Measurements from ENCODE around the gene C16orf89. TPM values are rescaled to one million over a fixed set of nuclear protein-coding genes. Genes with fewer than 3 reads are reported as not detected.

C16orf89 gene
- total RNA-seq, 1 donor from 2014 or later, result not detected

- Histone ChIP-seq H2AFZ (ENCODE audit: low read depth, low read length) (no peak overlapping the region), H3K9ac (ENCODE audit: low read length) (no peak overlapping the region), H3K27ac (ENCODE audit: low read depth, low read length) (no peak overlapping the region), H3K36me3 (ENCODE audit: insufficient read depth, low read length) (no peaks in the 10 kb centered on the region), H4K20me1 (ENCODE audit: insufficient read depth, low read length) (no peaks in the 10 kb centered on the region), H3K4me1 (ENCODE audit: insufficient read depth, low read length) (no peaks in the 10 kb centered on the region), H3K9me3 (ENCODE audit: insufficient read depth, low read depth, low read length) (no peaks in the 10 kb centered on the region), H3K4me2 (ENCODE audit: low read length) (no peak overlapping the region), H3K4me3 (ENCODE audit: insufficient read depth, low read depth, low read length) (no peak overlapping the region), H3K79me2 (ENCODE audit: insufficient read depth, low read length) (no peaks in the 10 kb centered on the region), H3K27me3 (ENCODE audit: insufficient read depth, low read length) (peaks cover 29% of the 10 kb centered on the region)
- Mint-ChIP-seq H3K4me3 (ENCODE audit: unreplicated experiment) (no peak overlapping the region), H3K9me3 (ENCODE audit: unreplicated experiment) (no peaks in the 10 kb centered on the region), H3K27me3 (ENCODE audit: low read depth, unreplicated experiment) (peaks cover 21% of the 10 kb centered on the region), H3K36me3 (ENCODE audit: low read depth, unreplicated experiment) (no peaks in the 10 kb centered on the region), H3K4me1 (ENCODE audit: low read depth, unreplicated experiment) (no peaks in the 10 kb centered on the region), H3K27ac (ENCODE audit: unreplicated experiment) (no peak overlapping the region)
- no peak for DNase-seq (ENCODE audit: low read depth)
- no peak for FAIRE-seq
- TF ChIP-seq CTCF (IDR thresholded peaks at IDR 0.05; ENCODE audit: insufficient read depth, low read depth, low read length) (no peak), EZH2 (IDR thresholded peaks at IDR 0.05; ENCODE audit: insufficient read depth, low read length) (no peak)
Measured at GRCh38 chr16:5064915-5065314, 841 bp downstream of the C16orf89 start.

- no peaks in the 10 kb centered on the region for H3K4me1 ChIP-seq (ENCODE audit: insufficient read depth, low read length)
- Mint-ChIP-seq H3K4me1 (ENCODE audit: low read depth, unreplicated experiment) (peaks cover 2% of the 10 kb centered on the region), H3K4me3 (ENCODE audit: unreplicated experiment) (no peak overlapping the region), H3K27me3 (ENCODE audit: low read depth, unreplicated experiment) (peaks cover 21% of the 10 kb centered on the region), H3K9me3 (ENCODE audit: unreplicated experiment) (no peaks in the 10 kb centered on the region), H3K27ac (ENCODE audit: unreplicated experiment) (no peak overlapping the region), H3K36me3 (ENCODE audit: low read depth, unreplicated experiment) (no peaks in the 10 kb centered on the region)
- H4K20me1 ChIP-seq (ENCODE audit: insufficient read depth, low read length), result no peaks in the 10 kb centered on the region
- FAIRE-seq, result no peak
- H3K27ac ChIP-seq (ENCODE audit: low read depth, low read length), result no peak overlapping the region
- no peak overlapping the region for H3K4me2 ChIP-seq (ENCODE audit: low read length)
- H3K4me3 ChIP-seq (ENCODE audit: insufficient read depth, low read depth, low read length), result no peak overlapping the region
- no peak for TF ChIP-seq EZH2 (IDR thresholded peaks at IDR 0.05; ENCODE audit: insufficient read depth, low read length)
- no peak for TF ChIP-seq CTCF (IDR thresholded peaks at IDR 0.05; ENCODE audit: insufficient read depth, low read depth, low read length)
- peaks cover 29% of the 10 kb centered on the region for H3K27me3 ChIP-seq (ENCODE audit: insufficient read depth, low read length)
- H3K9ac ChIP-seq (ENCODE audit: low read length), result no peak overlapping the region
- no peak overlapping the region for H2AFZ ChIP-seq (ENCODE audit: low read depth, low read length)
- no peaks in the 10 kb centered on the region for H3K36me3 ChIP-seq (ENCODE audit: insufficient read depth, low read length)
- H3K79me2 ChIP-seq (ENCODE audit: insufficient read depth, low read length), result no peaks in the 10 kb centered on the region
- H3K9me3 ChIP-seq (ENCODE audit: insufficient read depth, low read depth, low read length), result no peaks in the 10 kb centered on the region
- no peak for DNase-seq (ENCODE audit: low read depth)
Measured at GRCh38 chr16:5062790-5063765, 2.7 kb downstream of the C16orf89 start.

- Mint-ChIP-seq H3K27me3 (ENCODE audit: low read depth, unreplicated experiment) (peaks cover 19% of the 10 kb centered on the region), H3K27ac (ENCODE audit: unreplicated experiment) (no peak overlapping the region), H3K9me3 (ENCODE audit: unreplicated experiment) (no peaks in the 10 kb centered on the region), H3K4me3 (ENCODE audit: unreplicated experiment) (no peak overlapping the region), H3K36me3 (ENCODE audit: low read depth, unreplicated experiment) (no peaks in the 10 kb centered on the region), H3K4me1 (ENCODE audit: low read depth, unreplicated experiment) (peaks cover 2% of the 10 kb centered on the region)
- H3K4me1 ChIP-seq (ENCODE audit: insufficient read depth, low read length), result no peaks in the 10 kb centered on the region
- no peak overlapping the region for H2AFZ ChIP-seq (ENCODE audit: low read depth, low read length)
- H3K27me3 ChIP-seq (ENCODE audit: insufficient read depth, low read length), result peaks cover 26% of the 10 kb centered on the region
- no peaks in the 10 kb centered on the region for H4K20me1 ChIP-seq (ENCODE audit: insufficient read depth, low read length)
- no peak overlapping the region for H3K4me2 ChIP-seq (ENCODE audit: low read length)
- DNase-seq (ENCODE audit: low read depth) (no peak), FAIRE-seq (no peak)
- H3K36me3 ChIP-seq (ENCODE audit: insufficient read depth, low read length), result no peaks in the 10 kb centered on the region
- no peak overlapping the region for H3K27ac ChIP-seq (ENCODE audit: low read depth, low read length)
- H3K4me3 ChIP-seq (ENCODE audit: insufficient read depth, low read depth, low read length), result no peak overlapping the region
- H3K9me3 ChIP-seq (ENCODE audit: insufficient read depth, low read depth, low read length), result no peaks in the 10 kb centered on the region
- TF ChIP-seq EZH2 (IDR thresholded peaks at IDR 0.05; ENCODE audit: insufficient read depth, low read length), result no peak
- TF ChIP-seq CTCF (IDR thresholded peaks at IDR 0.05; ENCODE audit: insufficient read depth, low read depth, low read length), result no peak
- no peak overlapping the region for H3K9ac ChIP-seq (ENCODE audit: low read length)
- H3K79me2 ChIP-seq (ENCODE audit: insufficient read depth, low read length), result no peaks in the 10 kb centered on the region
Measured at GRCh38 chr16:5062051-5062450, 3.7 kb downstream of the C16orf89 start.
